Adrenal gland (tissue), 12 donors: ENCODE measurements around the gene OSBPL9. TPM values are rescaled to one million over a fixed set of nuclear protein-coding genes. Genes with fewer than 3 reads are reported as not detected.

Experiments used
- DNase-seq, 7 donors: peaks; one replicate each; pipeline ENCODE4 v3.0.0-alpha.2; 2019 to 2020
- H3K27ac ChIP-seq, 5 donors: fragments of 200-600 bp; sonication (generic) in 4 of 5; 1 replicate in 3 of 5; 2 replicates in 2 of 5; pipeline versions ENCODE4 v1.5.1 to v1.8.0; 2016 to 2020; ENCODE audit warnings: mild to moderate bottlenecking in 1 of 5
- H3K27me3 ChIP-seq: fragments of 200-600 bp; 2 replicates; pipeline ENCODE4 v1.8.0; 2021
- H3K36me3 ChIP-seq, 2 donors: fragments of 200-600 bp; replicated peaks in 1 of 2; 1 replicate in 1 of 2; 2 replicates in 1 of 2; pipeline versions ENCODE4 v1.5.1 to v1.8.0; 2018 to 2022
- H3K4me1 ChIP-seq, 2 donors: fragments of 200-600 bp; replicated peaks in 1 of 2; 1 replicate in 1 of 2; 2 replicates in 1 of 2; pipeline versions ENCODE4 v1.5.1 to v1.8.0; 2018 to 2021
- H3K4me3 ChIP-seq, 4 donors: fragments of 200-600 bp; sonication (generic) in 3 of 4; one replicate each; pipeline ENCODE4 v1.5.1; 2016 to 2018
- H3K9me3 ChIP-seq, 3 donors: fragments of 200-600 bp; sonication (generic) in 1 of 3; replicated peaks in 1 of 3; 1 replicate in 2 of 3; 2 replicates in 1 of 3; pipeline versions ENCODE4 v1.5.1 to v1.8.0; 2016 to 2021
- CTCF ChIP-seq, 6 experiments: fragments of 450-650 bp in 4 of 6; fragments of 200-600 bp in 2 of 6; sonication (generic) in 1 of 6; IDR thresholded peaks; 1 replicate in 5 of 6; 2 replicates in 1 of 6; pipeline versions ENCODE4 v1.5.1 to v1.8.0; 2016 to 2021; ENCODE audit warnings: antibody characterized with exemption in 6 of 6, mild to moderate bottlenecking in 2 of 6, moderate library complexity in 1 of 6
- POLR2A ChIP-seq, 2 donors: fragments of 450-650 bp; IDR thresholded peaks; one replicate each; pipeline ENCODE4 v1.6.1; 2017; ENCODE audit warnings: antibody characterized with exemption in 2 of 2, mild to moderate bottlenecking in 2 of 2, moderate library complexity in 1 of 2
- WGBS, 4 donors: extraction: QIAGEN DNeasy Blood & Tissue Kit in 2 of 4; methylation state at CpG; one replicate each; pipeline versions ENCODE4 v1.1.5 to v1.1.7; 2013 to 2017; 5-methylcytosine and 5-hydroxymethylcytosine counted together
- intact Hi-C, 2 donors: fragments of 100-400 bp; cut with DNase I; formaldehyde crosslinking; loops; one replicate each; pipeline versions ENCODE4 v1.14.1 to v1.15.0; 2022 to 2023
- polyA plus RNA-seq, 3 donors: library from polyadenylated mRNA; stranded (reverse); fragments of 200-250 nt in 2 of 3; fragments of 350-450 nt in 1 of 3; fragmentation: Illumina TruSeq in 1 of 3; extraction: RNeasy Lipid Tissue Mini Kit (QIAGEN cat#74804) in 1 of 3; gene quantifications; one replicate each; pipeline ENCODE4 v1.2.3, GENCODE V29; 2013 to 2014
- total RNA-seq, 9 donors: library from RNA; depleted of rRNA in 4 of 9; stranded (reverse); fragments of >200 nt in 4 of 9; fragments of 120-200 nt in 1 of 9; fragmentation: NEBNext Ultra II Directional in 1 of 9; extraction: Animal tissue kit (Norgen Biotek cat#: 25700) in 1 of 9; gene quantifications; one replicate each; pipeline versions ENCODE4 v1.1.0 to v1.2.4, GENCODE V29; 2013 to 2023
- donor health status: healthy with polysubstance abuse.
- donor health status: Bipolar disorder and iron deficiency.
- donor health status: DM: yes; HTN: yes; CAD: no.
- donor health status: DM: no; HTN: no; CAD: no.
- donor health status: DM: no; HTN: no; CAD: no.
- donor health status: DM: yes; HTN: yes; CAD: no.

OSBPL9 gene
- total and polyA plus RNA-seq, 12 donors, result 61.9 to 180 (median 87.3) TPM

GRCh38 chr1:51671527-51672325 lies 54.8 kb downstream of the OSBPL9 start:
- Histone ChIP-seq H3K27ac (no peak overlapping the region), H3K4me3 (no peak overlapping the region), H3K36me3 (no peaks in the 10 kb centered on the region), H3K4me1 (peaks cover 17 to 44% of the 10 kb centered on the region in 2 donors), H3K9me3 (no peaks in the 10 kb centered on the region), H3K27me3 (no peaks in the 10 kb centered on the region)
- WGBS, 4 donors, result 71 to 80% (median 76%) methylated on average over 4 of the region's 4 CpGs
- intact Hi-C loops, result no loop called here
- TF ChIP-seq CTCF (IDR thresholded peaks at IDR 0.05) (no peak), POLR2A (IDR thresholded peaks at IDR 0.05) (no peak)
- no peak for DNase-seq

- Histone ChIP-seq H3K4me1 (peaks cover 2 to 30% of the 10 kb centered on the region in 2 donors), H3K27ac (no peak overlapping the region), H3K4me3 (no peak overlapping the region), H3K36me3 (no peaks in the 10 kb centered on the region), H3K27me3 (no peaks in the 10 kb centered on the region), H3K9me3 (no peaks in the 10 kb centered on the region)
- intact Hi-C loops, result no loop called here
- DNase-seq, result no peak
- TF ChIP-seq POLR2A (IDR thresholded peaks at IDR 0.05) (no peak), CTCF (IDR thresholded peaks at IDR 0.05) (no peak)
- WGBS, 4 donors, result 90 to 93% (median 92%) methylated on average over 1 of the region's 1 CpG
Measured at GRCh38 chr1:51673279-51673678, 56.4 kb downstream of the OSBPL9 start.

GRCh38 chr1:51675177-51675780 lies 58.4 kb downstream of the OSBPL9 start:
- DNase-seq, result no peak
- Histone ChIP-seq H3K4me3 (no peak overlapping the region), H3K4me1 (peaks cover 0 to 14% of the 10 kb centered on the region in 2 donors), H3K27ac (no peak overlapping the region), H3K27me3 (no peaks in the 10 kb centered on the region), H3K9me3 (no peaks in the 10 kb centered on the region), H3K36me3 (no peaks in the 10 kb centered on the region)
- intact Hi-C loops, result no loop called here
- WGBS, 4 donors, result 94 to 96% (median 95%) methylated on average over 2 of the region's 2 CpGs
- TF ChIP-seq POLR2A (IDR thresholded peaks at IDR 0.05), result no peak
- no peak for TF ChIP-seq CTCF (IDR thresholded peaks at IDR 0.05)

GRCh38 chr1:51679435-51679834 lies 62.5 kb downstream of the OSBPL9 start:
- Histone ChIP-seq H3K27ac (no peak overlapping the region), H3K4me3 (no peak overlapping the region), H3K36me3 (no peaks in the 10 kb centered on the region), H3K9me3 (no peaks in the 10 kb centered on the region), H3K4me1 (peaks cover 1 to 3% of the 10 kb centered on the region in 2 donors), H3K27me3 (no peaks in the 10 kb centered on the region)
- DNase-seq, result no peak
- intact Hi-C loops, result no loop called here
- TF ChIP-seq CTCF (IDR thresholded peaks at IDR 0.05) (no peak), POLR2A (IDR thresholded peaks at IDR 0.05) (no peak)
